GM21367 (cell line): Measurements from ENCODE around the gene SPATA7.

Source experiments
- ATAC-seq: cut with Tn5 transposase; IDR thresholded peaks from one replicate; pipeline ENCODE4 v1.9.1; 2021; ENCODE audit not compliant: unreplicated experiment

Gene SPATA7

GRCh38 chr14:88411039-88411438, 25.6 kb downstream of the SPATA7 start:
- no peak for ATAC-seq

DNA sequence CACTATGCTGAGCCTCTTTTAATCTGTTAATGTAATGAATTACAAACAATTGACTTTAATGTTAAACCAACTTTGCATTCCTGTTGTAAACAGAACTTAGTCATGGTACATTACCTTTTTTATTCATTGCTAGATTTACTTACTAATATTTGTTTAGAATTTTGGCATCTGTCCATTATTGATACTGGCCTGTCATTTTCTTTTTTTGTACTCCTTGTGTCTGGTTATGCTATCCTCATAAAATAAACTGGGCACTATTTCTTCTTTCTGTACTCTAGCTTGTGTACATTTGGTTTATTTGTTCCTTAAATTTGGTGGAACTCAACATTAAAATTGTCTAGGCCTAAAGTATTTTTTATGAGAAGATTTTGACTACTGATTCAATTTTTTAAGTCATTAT, 32.1 kb downstream of the SPATA7 start:
- ATAC-seq: no peak

DNA sequence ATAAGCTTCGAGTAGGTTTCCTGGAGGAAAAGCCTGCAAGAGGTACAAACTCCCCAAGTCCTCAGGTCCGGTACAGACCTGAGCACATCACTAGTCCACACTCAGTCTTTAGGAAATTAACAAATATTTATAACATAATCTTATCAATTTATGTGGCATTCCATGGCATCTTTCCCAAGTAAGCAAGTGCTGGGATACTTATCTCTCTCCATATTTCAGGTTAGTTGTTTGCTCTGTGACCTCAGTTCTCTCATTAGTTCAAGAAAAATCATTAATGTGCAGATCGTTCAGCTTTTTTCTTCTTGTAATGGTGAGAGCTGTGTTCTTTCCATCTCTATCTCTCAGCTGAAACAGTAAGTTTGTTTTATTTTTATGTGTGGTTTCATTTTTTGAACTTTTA, 34.7 kb downstream of the SPATA7 start:
- no peak for ATAC-seq

DNA sequence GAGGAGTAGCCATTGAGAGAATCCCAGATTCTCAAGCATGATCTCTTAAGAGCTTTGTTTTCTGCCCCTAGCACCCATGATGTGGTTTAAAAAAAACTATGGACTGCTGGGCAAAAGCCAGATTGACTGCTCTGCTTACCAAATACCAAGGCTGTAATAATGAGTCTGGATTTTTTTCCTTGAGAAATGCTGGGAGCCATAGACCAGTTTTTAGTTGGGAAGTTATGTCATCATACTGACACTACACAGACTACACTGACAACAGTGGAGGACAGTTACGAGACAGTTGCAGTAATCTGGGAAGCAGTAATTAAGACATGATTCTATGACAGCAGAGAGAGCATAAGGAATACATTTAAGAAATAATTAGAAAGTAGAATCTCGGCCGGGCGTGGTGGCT, 35.8 kb downstream of the SPATA7 start:
- no peak for ATAC-seq

GRCh38 chr14:88422047-88422446, 36.6 kb downstream of the SPATA7 start:
- no peak for ATAC-seq

- ATAC-seq: no peak
Observed at GRCh38 chr14:88422919-88423650, 37.6 kb downstream of the SPATA7 start.

GRCh38 chr14:88424573-88424972, 39.1 kb downstream of the SPATA7 start:
- no peak for ATAC-seq

- no peak for ATAC-seq
Observed at GRCh38 chr14:88426271-88426670, 40.8 kb downstream of the SPATA7 start.

GRCh38 chr14:88430976-88431375, 45.5 kb downstream of the SPATA7 start:
- ATAC-seq: no peak

GRCh38 chr14:88437658-88438057, 52.2 kb downstream of the SPATA7 start:
- ATAC-seq: no peak

- ATAC-seq: no peak
Observed at GRCh38 chr14:88439088-88439487, 53.6 kb downstream of the SPATA7 start.

GRCh38 chr14:88452231-88452630, 66.8 kb downstream of the SPATA7 start:
- no peak for ATAC-seq

GRCh38 chr14:88454886-88455285, 69.4 kb downstream of the SPATA7 start:
- ATAC-seq: no peak

DNA sequence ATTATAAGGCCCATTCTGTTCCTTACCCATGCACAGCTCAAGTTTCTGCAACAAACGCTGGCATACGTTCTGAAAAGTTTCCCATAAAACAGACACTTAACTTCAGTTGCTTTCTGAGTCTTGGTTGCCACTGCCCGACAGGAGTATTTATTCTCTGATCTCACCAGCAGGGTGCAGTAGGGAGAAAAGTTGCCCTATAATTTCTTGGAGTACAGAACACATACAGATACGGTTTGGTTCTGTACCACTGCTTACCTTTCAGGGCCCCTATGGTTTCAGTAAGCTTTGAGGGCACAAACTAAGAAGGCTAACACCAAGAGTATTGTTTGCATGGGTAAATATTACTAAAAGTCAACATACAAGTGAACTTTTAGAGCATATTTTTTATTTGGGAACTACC, 77.9 kb downstream of the SPATA7 start:
- ATAC-seq: no peak

DNA sequence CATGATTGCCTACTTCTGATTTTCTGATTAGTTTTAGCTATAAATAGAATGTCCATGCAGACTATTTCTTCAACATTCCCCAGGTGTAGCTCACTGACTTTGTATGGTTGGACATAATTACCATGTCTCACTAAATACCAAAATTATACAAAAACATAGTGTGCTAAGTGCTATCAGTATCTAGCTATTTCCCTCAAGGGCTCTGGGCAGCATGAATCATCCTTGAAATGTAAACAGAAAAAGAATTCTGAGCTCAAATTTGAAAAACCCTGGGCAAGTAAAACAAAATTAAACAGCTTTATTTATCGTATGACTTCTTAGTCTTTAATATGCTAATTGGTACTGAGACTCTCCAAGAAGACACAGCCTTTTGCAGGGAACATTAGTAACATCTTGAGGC, 82.9 kb downstream of the SPATA7 start:
- no peak for ATAC-seq

GRCh38 chr14:88470542-88471440, 85.3 kb downstream of the SPATA7 start:
- ATAC-seq: no peak

- no peak for ATAC-seq
Observed at GRCh38 chr14:88473791-88474190, 88.3 kb downstream of the SPATA7 start.

- no peak for ATAC-seq
Observed at GRCh38 chr14:88476214-88476774, 90.8 kb downstream of the SPATA7 start.

DNA sequence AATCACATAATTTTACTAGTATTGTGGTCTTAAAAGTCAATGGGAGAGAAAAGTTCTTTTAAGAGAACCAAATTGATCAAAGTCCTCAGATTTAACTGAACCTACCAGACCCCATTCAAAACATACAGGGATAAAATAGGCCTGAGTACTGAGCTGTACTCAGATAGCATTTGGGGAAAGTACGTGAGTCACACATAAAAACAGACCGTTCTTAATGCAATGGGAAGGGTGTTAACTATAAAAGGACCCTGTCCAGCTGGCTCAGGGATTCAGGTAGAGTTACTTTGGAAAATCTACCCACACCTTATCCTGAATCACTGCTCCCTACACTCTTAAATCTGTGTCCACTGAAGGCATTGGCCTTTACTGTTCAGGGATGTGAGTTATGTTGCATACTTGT, 91.4 kb downstream of the SPATA7 start:
- ATAC-seq: no peak

DNA sequence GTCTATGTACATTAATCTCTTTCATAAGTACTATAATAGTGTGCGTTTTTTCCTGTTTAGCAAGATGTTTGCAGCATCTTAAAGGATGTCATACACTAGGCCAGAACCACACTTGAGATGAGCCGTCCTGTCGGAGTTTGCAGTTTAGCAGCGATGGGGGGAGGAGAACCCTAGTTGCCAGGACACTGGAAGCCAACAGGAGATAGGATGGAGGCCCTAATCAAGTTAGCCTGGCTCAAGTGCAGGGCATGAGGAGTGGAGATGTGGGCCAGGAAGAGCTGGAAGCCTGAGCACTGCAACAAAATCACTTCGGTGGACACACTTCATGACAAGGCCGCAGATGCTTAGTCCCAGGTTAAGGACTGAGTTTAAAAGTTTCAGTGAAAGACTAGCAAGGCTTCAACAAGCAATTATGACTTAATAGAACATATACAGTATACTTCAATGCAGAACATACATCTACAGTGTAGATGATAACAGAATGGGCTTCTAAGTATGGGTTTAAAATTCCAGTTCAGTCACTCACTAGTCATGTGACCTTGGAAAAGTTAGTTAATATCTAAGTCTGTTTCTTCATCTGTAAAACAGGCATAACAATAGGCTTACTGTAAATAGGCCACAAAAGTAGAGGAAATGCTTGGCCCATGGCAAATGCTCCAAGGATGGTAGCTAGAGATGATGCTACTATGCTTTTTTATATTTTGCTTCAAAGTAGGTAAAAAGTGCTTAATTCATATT, 92.2 kb downstream of the SPATA7 start:
- ATAC-seq: no peak

DNA sequence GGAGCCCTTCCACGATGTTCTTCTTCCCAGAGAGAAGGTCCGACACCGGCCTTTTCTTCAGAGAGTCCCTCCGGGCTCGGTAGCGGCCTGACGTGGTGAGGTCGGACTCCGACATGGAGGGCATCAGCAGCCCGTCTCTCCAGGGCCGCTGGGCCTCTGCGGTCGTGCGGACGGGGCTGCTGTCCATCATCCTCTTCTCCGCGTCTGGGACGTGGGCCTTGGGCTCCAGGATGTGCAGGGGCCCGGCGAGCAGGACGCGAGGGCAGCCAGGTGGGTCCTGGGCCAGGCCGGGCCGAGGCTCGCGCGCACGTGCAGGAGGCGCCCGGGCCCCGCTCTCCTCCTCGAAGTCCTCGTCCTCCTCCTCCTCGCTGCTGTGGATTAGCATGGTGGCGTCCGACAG, 93.5 kb downstream of the SPATA7 start:
- ATAC-seq: no peak
